ENCODE measurements around the gene C1orf159. TPM values are rescaled to one million over a fixed set of nuclear protein-coding genes. Genes with fewer than 3 reads are reported as not detected.

Gene C1orf159
- total and polyA plus RNA-seq, 2 donors from 2014 or later = 8.6 to 14.8 TPM

GRCh38 chr1:1122981-1123480 lies 7.1 kb upstream of the C1orf159 start:
- H3K36me3 ChIP-seq (ENCODE audit: control insufficient read depth in 2 of 3, insufficient read depth in 3 of 3, low read length in 3 of 3) = no peaks in the 10 kb centered on the region
- no peak overlapping the region for H3K9ac ChIP-seq (ENCODE audit: low read length in 3 of 3)
- intact Hi-C loops (cut with DNase I) = loop anchor here (10.0 kb wide), 2 partner anchors 112 to 172 kb away; partner anchors contain the start of genes B3GALT6 and SDF4
- no peak for TF ChIP-seq CTCF (IDR thresholded peaks at IDR 0.05; ENCODE audit: borderline replicate concordance, extremely low read depth, insufficient read depth)
- no peak overlapping the region for H3K4me3 ChIP-seq (ENCODE audit: low read length in 3 of 3)
- DNase-seq (peak in 2 of 5 donors; percentile 50 to 58), FAIRE-seq (no peak)
- peaks cover 2% of the 10 kb centered on the region for H3K27me3 ChIP-seq (ENCODE audit: control insufficient read depth, insufficient read depth, low read length)
- H3K9me3 ChIP-seq (ENCODE audit: control insufficient read depth in 2 of 3, insufficient read depth in 1 of 3, low read length in 3 of 3) = peaks cover 0 to 2% (median 0%) of the 10 kb centered on the region in 3 donors
- no peak overlapping the region for H3K27ac ChIP-seq (ENCODE audit: low read depth in 2 of 2, low read length in 2 of 2)
- H3K4me1 ChIP-seq (ENCODE audit: control insufficient read depth in 2 of 3, insufficient read depth in 2 of 3, low read depth in 1 of 3, low read length in 3 of 3) = peaks cover 0 to 11% (median 0%) of the 10 kb centered on the region in 3 donors

- Histone ChIP-seq H3K27me3 (ENCODE audit: control insufficient read depth, insufficient read depth, low read length) (peaks cover 2% of the 10 kb centered on the region), H3K27ac (ENCODE audit: low read depth in 2 of 2, low read length in 2 of 2) (no peak overlapping the region), H3K36me3 (ENCODE audit: control insufficient read depth in 2 of 3, insufficient read depth in 3 of 3, low read length in 3 of 3) (no peaks in the 10 kb centered on the region), H3K4me3 (ENCODE audit: low read length in 3 of 3) (peak overlapping the region in 1 of 3 donors; percentile 22), H3K9ac (ENCODE audit: low read length in 3 of 3) (peak overlapping the region in 2 of 3 donors; percentile 29 to 35), H3K4me1 (ENCODE audit: control insufficient read depth in 2 of 3, insufficient read depth in 2 of 3, low read depth in 1 of 3, low read length in 3 of 3) (peaks cover 0 to 9% (median 0%) of the 10 kb centered on the region in 3 donors), H3K9me3 (ENCODE audit: control insufficient read depth in 2 of 3, insufficient read depth in 1 of 3, low read length in 3 of 3) (peaks cover 0 to 2% (median 0%) of the 10 kb centered on the region in 3 donors)
- peak; percentile 86 to 95 (median 90) for DNase-seq
- intact Hi-C loops (cut with DNase I) = loop anchor here (10.0 kb wide), 2 partner anchors 113 to 173 kb away; partner anchors contain the start of genes B3GALT6 and SDF4
- TF ChIP-seq CTCF (IDR thresholded peaks at IDR 0.05; ENCODE audit: borderline replicate concordance, extremely low read depth, insufficient read depth) = peak; percentile 78
- no peak for FAIRE-seq
These were observed 6.4 kb upstream of the C1orf159 start for GRCh38 chr1:1122078-1122811.

- FAIRE-seq = no peak
- Histone ChIP-seq H3K4me1 (ENCODE audit: control insufficient read depth in 2 of 3, insufficient read depth in 2 of 3, low read depth in 1 of 3, low read length in 3 of 3) (peaks cover 0 to 9% (median 0%) of the 10 kb centered on the region in 3 donors), H3K27ac (ENCODE audit: low read depth in 2 of 2, low read length in 2 of 2) (no peak overlapping the region), H3K9me3 (ENCODE audit: control insufficient read depth in 2 of 3, insufficient read depth in 1 of 3, low read length in 3 of 3) (peaks cover 0 to 2% (median 0%) of the 10 kb centered on the region in 3 donors), H3K4me3 (ENCODE audit: low read length in 3 of 3) (no peak overlapping the region), H3K36me3 (ENCODE audit: control insufficient read depth in 2 of 3, insufficient read depth in 3 of 3, low read length in 3 of 3) (no peaks in the 10 kb centered on the region), H3K27me3 (ENCODE audit: control insufficient read depth, insufficient read depth, low read length) (peaks cover 2% of the 10 kb centered on the region), H3K9ac (ENCODE audit: low read length in 3 of 3) (no peak overlapping the region)
- DNase-seq = peak in 2 of 5 donors; percentile 63 to 78
- TF ChIP-seq CTCF (IDR thresholded peaks at IDR 0.05; ENCODE audit: borderline replicate concordance, extremely low read depth, insufficient read depth) = no peak
- intact Hi-C loops (cut with DNase I) = loop anchor here (10.0 kb wide), 2 partner anchors 113 to 173 kb away; partner anchors contain the start of genes B3GALT6 and SDF4
These were observed 5.8 kb upstream of the C1orf159 start for GRCh38 chr1:1121611-1122077.

Measured in kidney (tissue), 14 donors.